AG09319 (cell line): ENCODE data around the gene AANAT.
A peak's percentile ranks its signal among the peaks of the same experiment; 100 is the strongest.

ENCODE experiments used
- DNase-seq: peaks from one replicate; pipeline ENCODE4 v3.0.0-alpha.2; 2010; ENCODE audit warnings: low read depth; ENCODE audit errors: extremely low read depth
- TF ChIP-seq, protein P1 (sequence below): IDR thresholded peaks from 2 replicates; pipeline ENCODE4 v1.5.1; 2011; ENCODE audit warnings: low read depth, mild to moderate bottlenecking, inconsistent platforms, low read length, moderate library complexity

Gene AANAT

DNA sequence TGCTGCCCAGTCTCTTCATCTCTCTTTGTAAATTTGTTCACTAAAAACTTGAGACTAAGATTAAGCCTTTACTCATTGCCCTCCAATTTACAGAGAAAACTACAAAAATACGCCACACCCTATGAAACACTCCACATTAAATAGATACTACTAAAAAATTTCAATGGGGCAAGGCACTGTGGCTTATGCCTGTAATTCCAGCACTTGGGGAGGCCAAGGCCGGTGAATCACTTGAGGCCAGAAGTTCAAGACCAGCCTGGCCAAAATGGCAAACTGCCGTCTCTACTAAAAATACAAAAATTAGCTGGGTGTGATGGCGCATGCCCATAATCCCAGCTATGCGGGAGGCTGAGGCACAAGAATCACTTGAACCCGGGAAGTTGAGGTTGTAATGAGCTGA, 18.3 kb upstream of the AANAT start:
- no peak for DNase-seq
- TF ChIP-seq, protein P1, sequence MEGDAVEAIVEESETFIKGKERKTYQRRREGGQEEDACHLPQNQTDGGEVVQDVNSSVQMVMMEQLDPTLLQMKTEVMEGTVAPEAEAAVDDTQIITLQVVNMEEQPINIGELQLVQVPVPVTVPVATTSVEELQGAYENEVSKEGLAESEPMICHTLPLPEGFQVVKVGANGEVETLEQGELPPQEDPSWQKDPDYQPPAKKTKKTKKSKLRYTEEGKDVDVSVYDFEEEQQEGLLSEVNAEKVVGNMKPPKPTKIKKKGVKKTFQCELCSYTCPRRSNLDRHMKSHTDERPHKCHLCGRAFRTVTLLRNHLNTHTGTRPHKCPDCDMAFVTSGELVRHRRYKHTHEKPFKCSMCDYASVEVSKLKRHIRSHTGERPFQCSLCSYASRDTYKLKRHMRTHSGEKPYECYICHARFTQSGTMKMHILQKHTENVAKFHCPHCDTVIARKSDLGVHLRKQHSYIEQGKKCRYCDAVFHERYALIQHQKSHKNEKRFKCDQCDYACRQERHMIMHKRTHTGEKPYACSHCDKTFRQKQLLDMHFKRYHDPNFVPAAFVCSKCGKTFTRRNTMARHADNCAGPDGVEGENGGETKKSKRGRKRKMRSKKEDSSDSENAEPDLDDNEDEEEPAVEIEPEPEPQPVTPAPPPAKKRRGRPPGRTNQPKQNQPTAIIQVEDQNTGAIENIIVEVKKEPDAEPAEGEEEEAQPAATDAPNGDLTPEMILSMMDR, result no peak

DNA sequence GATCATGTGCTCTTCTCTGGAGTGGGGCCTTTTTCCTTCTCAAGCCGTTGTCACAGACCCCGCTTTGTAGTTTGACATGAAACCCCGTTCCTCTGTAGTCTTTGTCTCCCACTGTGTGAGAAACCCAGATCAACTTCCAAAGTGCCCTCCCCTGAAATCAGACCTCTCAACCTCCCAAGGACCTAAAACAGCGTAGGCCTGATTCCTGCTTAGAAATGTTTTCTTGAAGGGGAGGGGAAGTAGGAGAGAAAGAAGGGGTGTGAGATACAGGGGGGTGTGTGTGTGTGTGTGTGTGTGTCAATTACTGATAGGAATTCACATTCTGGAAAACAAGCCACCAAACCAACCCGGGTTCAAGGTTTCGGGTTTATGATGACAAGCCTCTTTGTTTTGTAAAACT, 15.9 kb upstream of the AANAT start:
- DNase-seq, result no peak
- TF ChIP-seq, protein P1, result no peak

DNA sequence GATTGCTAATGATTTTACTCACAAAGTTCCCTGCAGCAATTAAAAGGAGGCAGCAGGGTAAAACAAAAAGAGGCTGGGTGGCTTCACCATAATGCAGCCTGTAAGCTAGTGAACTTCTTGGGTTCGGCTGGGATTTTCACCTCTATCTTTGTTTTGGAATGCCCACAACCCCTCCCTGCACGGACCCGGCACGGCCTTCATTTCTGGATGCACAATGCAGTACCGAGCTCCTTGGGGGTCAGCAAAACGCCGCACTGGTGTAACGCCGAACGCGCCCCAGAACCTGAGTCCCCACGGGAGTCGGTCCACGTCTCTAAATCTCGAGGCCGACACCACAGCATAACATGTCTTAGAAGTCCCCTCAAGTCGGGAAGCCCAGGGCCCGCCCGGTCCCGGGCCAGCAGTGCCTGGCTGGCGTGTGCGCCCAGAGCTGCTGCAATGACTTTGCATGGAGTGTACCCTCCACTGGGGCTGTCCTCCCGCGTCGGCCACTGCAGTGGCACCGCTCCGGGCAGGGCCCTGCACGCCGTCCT, 15.2 kb upstream of the AANAT start:
- DNase-seq, result no peak

DNA sequence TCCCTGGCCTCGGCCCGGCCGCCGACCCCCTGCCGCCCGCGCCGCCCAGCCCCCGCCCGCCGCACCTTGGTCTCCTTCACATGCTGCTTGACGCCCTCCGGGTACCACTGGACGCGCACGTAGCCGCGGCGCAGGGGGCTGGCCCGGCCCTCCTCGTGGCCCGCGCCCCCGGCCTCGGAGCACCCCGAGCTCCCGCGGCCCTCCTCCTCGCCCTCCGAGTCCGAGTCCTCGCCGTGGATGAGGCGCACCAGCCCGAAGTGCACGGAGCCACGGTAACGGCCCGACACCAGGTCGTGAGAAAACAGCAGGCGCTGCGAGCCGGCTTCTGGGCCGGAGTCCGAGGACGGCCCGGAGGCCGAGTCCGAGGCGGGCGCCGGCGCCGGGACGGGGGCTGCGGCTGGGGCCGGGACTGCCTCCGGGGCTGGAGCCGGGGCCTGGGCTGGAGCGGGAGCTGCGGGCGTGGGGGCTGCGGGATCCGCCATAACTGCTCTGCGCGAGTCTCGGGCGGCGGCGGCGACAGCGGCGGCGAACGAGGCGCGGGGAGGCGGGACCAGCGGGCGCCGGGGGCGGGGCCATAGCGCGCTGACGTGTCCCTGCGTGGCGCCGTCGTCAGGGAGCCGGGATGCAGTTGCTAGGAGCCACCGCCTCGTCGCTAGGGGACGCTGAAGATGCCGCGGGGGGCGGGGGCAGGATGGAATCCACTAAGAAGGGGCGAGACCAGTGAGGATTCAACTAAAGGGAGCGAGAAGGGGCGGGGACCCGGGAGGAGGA, 14.6 kb upstream of the AANAT start, which contains the start of gene UBE2O:
UBE2O (minus strand) TSS at position 493 of the 771 bp plus-strand sequence; CDS start at position 482, 11 bp downstream.
- DNase-seq, result no peak
- TF ChIP-seq, protein P1, result peak; percentile 56

More for the DNA sequence above, 15.2 kb upstream of the AANAT start:
- TF ChIP-seq, protein P1, result no peak

DNA sequence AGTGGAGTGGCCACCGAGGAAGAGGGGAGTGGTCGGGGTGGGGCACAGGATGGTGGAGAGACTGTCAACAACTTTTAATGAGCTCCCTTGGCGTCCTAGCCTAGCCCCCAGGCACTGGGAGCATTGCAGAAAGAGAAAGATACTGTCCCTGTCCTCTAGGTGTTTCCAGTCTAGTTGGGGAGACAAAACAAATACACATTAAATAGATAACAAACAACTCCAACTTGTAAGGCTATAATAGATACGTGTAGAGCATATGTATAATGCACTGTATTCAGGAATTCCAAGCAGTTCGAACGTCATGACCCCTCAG, 14.0 kb upstream of the AANAT start:
- TF ChIP-seq, protein P1, result no peak
- DNase-seq, result no peak

DNA sequence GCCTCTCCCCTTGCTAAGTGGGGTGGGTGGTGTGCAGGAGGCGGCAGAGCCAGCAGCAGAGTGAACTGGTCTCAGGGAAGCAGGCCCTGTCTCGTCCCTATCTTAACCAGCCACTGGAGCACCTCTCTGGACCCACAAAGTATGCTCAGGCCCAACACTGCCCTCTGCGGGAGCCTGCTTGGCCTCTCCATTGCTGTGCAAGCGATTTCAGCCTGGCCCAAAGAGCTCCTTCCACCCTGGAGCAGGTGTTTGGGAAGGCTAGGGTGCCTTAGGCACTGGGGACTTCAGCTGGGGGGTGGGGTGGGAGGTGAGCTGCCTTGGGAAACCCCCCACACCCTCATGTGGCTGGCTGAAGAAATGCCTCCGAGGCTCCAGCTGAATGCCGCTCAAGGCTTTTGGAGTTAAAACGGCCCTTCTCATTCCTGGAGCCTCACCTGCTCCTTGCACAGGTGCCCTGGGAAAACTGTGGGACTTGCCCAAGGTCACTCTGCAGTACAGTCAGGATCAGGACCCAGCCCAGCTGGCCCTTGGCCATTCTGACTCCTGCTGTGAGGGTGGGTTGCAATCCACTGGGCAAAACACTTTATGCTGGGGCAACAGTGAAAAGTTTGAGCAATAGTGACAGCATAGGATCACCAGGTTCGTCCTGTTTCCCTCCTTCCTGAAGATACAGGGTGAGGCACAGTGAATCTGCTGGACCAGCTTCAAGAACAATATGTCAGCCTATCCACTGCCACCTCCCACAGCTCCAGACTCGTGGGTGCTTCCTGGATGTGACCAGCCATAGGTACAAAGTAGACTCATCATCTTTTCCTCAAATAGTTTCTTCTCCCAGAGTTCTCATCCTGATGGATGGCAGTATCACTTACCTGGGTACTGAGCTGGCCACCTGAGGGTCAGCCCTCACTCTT, 8.6 kb upstream of the AANAT start:
- TF ChIP-seq, protein P1, result peak; percentile 59
- no peak for DNase-seq

DNA sequence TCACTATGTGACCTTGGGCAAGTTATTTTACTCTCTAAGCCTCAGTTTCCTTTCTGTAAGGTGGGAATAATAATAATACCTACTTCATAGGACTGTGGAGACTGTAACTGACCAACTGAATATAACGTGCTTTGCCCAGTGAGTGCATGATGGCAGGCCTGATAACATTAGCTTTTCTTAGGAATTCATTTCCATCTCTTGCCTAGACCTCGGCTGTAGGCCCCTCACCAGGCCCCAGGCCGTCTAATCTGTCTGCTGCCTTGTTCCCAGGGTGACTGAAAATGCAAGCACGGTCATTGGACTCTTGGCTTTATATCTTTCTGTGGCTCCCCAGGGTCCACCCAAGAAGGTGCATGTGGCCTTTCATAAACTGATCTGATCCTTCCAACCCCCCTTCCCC, 7.7 kb upstream of the AANAT start:
- no peak for DNase-seq

More for the DNA sequence above, 7.7 kb upstream of the AANAT start:
- TF ChIP-seq, protein P1, result no peak
